Epidermal melanocyte (primary cell): Measurements from ENCODE around the gene CHD6.
"Not testable (repeated sequence)": the region's sequence is repeated elsewhere in the genome, so short reads cannot be mapped to it uniquely, and the experiment has no call there.

Experiments
- DNase-seq: peaks from one replicate; pipeline ENCODE4 v3.0.0; 2011; ENCODE audit warnings: low spot score; ENCODE audit not compliant: insufficient read length

CHD6 gene

GRCh38 chr20:41551011-41551705 is 67.0 kb downstream of the CHD6 start:
- no peak for DNase-seq

- DNase-seq = no peak
These were observed 71.0 kb downstream of the CHD6 start for GRCh38 chr20:41547221-41547620.

GRCh38 chr20:41546535-41546934 is 71.6 kb downstream of the CHD6 start:
- DNase-seq = no peak

- no peak for DNase-seq
These were observed 73.7 kb downstream of the CHD6 start for GRCh38 chr20:41544472-41544871.

- no peak for DNase-seq
These were observed 77.3 kb downstream of the CHD6 start for GRCh38 chr20:41540918-41541317.

- DNase-seq = no peak
These were observed 77.7 kb downstream of the CHD6 start for GRCh38 chr20:41540459-41540858.

GRCh38 chr20:41538810-41539596 is 79.2 kb downstream of the CHD6 start:
- no peak for DNase-seq

- no peak for DNase-seq
These were observed 80.3 kb downstream of the CHD6 start for GRCh38 chr20:41537865-41538264.

- DNase-seq = not testable (repeated sequence)
These were observed 82.6 kb downstream of the CHD6 start for GRCh38 chr20:41535551-41535950.

- no peak for DNase-seq
These were observed 83.3 kb downstream of the CHD6 start for GRCh38 chr20:41534842-41535241.

GRCh38 chr20:41534170-41534569 is 84.0 kb downstream of the CHD6 start:
- DNase-seq = no peak

GRCh38 chr20:41533537-41534136 is 84.5 kb downstream of the CHD6 start:
- DNase-seq = no peak

- no peak for DNase-seq
These were observed 85.2 kb downstream of the CHD6 start for GRCh38 chr20:41532935-41533334.

GRCh38 chr20:41531518-41532275 is 86.5 kb downstream of the CHD6 start:
- DNase-seq = no peak

- no peak for DNase-seq
These were observed 87.3 kb downstream of the CHD6 start for GRCh38 chr20:41530923-41531322.

GRCh38 chr20:41526327-41526726 is 91.8 kb downstream of the CHD6 start:
- no peak for DNase-seq

- no peak for DNase-seq
These were observed 93.1 kb downstream of the CHD6 start for GRCh38 chr20:41524980-41525613.

GRCh38 chr20:41523857-41524256 is 94.3 kb downstream of the CHD6 start:
- no peak for DNase-seq

GRCh38 chr20:41513829-41514228 is 104.3 kb downstream of the CHD6 start:
- no peak for DNase-seq

- DNase-seq = no peak
These were observed 105.6 kb downstream of the CHD6 start for GRCh38 chr20:41512624-41513023.

GRCh38 chr20:41510847-41511450 is 107.2 kb downstream of the CHD6 start:
- no peak for DNase-seq
